ENCODE measurements around the gene SEMA3C. TPM values are rescaled to one million over a fixed set of nuclear protein-coding genes. Genes with fewer than 3 reads are reported as not detected.

The SEMA3C gene
- 10 to 100 TPM; 37.4 to 44.1 TPM for total RNA-seq
- long read RNA-seq, full-length matches to known transcripts, result 22 of 34 reads
- long read RNA-seq, partial matches to known transcripts, result 7 of 34 reads
- long read RNA-seq, other reads (novel, unspliced or antisense), result 5 of 34 reads

GRCh38 chr7:80918909-80919721 is at the start of gene SEMA3C:
SEMA3C (minus strand) TSS chr7:80919051; CDS start chr7:80916781, 2,270 bp downstream.
- intact Hi-C loops (cut with DNase I), result no loop called here
- DNase-seq (peak; percentile 91), ATAC-seq (peak; percentile 99)

GRCh38 chr7:80968606-80969005 is 49.8 kb upstream of the SEMA3C start:
- DNase-seq, result no peak
- no peak for ATAC-seq
- intact Hi-C loops (cut with DNase I), result no loop called here

- intact Hi-C loops (cut with DNase I), result no loop called here
- ATAC-seq (no peak), DNase-seq (no peak)
Measured at GRCh38 chr7:80967917-80968297, 49.1 kb upstream of the SEMA3C start.

- intact Hi-C loops (cut with DNase I), result no loop called here
- ATAC-seq, result no peak
- no peak for DNase-seq
Measured at GRCh38 chr7:80967071-80967916, 48.4 kb upstream of the SEMA3C start.

- DNase-seq, result no peak
- ATAC-seq, result no peak
- intact Hi-C loops (cut with DNase I), result no loop called here
Measured at GRCh38 chr7:80960244-80960795, 41.5 kb upstream of the SEMA3C start.

DNA sequence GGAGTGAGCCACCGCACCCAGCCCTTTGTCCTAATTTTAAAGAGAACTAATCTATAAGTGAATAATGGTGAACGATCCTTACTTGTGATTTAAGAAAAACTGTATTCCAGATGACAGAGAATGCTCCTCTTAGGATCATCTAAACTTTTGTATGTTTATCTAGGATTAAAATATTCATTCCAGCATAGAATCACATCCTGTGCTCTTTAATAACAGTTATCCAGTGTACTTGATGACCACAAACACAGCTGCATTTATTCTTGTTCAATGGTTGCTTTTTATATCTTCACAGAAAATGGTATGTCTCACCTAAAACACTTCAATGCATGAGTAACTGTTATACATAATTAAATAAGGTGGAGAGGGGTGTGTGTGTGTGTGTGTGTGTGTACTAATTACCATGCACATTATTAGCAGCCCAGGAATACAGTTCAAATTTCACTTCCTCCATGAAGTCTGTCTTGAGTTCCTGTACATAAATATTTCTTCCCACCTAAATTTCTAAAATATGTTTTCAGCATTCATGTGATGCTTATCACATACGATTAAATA is 38.5 kb upstream of the SEMA3C start:
- no peak for ATAC-seq
- intact Hi-C loops (cut with DNase I), result no loop called here
- no peak for DNase-seq

- no peak for DNase-seq
- intact Hi-C loops (cut with DNase I), result no loop called here
- no peak for ATAC-seq
Measured at GRCh38 chr7:80954191-80954590, 35.3 kb upstream of the SEMA3C start.

DNA sequence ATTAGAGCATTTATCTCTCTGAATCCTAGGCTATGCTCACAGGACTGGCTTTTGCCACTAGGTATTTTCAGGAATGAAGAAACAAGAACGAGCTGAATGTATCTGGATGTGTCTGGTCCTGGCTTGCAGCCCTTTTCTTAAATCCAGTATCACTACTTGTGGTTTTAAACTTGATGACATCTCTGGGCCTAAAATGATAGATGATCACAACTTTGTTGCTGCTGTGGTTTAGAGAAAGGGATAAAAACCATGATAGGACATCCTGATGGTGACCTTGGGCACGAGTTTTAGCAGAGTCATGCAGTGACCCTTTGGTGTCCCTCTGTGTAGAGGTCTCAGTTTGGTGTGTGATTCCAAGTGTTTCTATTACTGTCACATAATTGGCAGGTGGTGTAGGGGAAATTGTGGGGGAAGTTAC is 31.7 kb upstream of the SEMA3C start:
- peak; percentile 94 to 96 for ATAC-seq
- no peak for DNase-seq
- intact Hi-C loops (cut with DNase I), result no loop called here

- no peak for DNase-seq
- no peak for ATAC-seq
- intact Hi-C loops (cut with DNase I), result no loop called here
Measured at GRCh38 chr7:80949449-80949848, 30.6 kb upstream of the SEMA3C start.

DNA sequence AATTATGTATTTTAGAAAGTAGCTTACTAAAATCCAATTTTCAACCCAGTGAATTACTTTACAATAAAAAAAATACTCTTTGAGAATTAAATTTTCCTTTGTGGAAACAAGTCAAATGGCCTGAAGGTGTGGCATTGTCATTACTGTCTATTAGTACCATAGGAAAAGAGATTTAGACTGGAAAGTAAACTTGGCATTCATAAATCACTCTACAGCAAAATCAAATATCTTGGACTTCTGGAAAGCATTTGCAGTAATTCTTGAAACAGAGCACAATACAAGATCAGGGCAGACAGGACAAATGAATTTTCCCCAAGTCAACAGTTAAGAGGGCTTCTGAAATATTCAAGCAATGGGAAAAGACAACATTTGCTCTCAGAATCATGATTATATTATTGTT is 28.0 kb upstream of the SEMA3C start:
- intact Hi-C loops (cut with DNase I), result no loop called here
- no peak for DNase-seq
- ATAC-seq, result no peak

- intact Hi-C loops (cut with DNase I), result no loop called here
- DNase-seq (no peak), ATAC-seq (no peak)
Measured at GRCh38 chr7:80945976-80946375, 27.1 kb upstream of the SEMA3C start.

DNA sequence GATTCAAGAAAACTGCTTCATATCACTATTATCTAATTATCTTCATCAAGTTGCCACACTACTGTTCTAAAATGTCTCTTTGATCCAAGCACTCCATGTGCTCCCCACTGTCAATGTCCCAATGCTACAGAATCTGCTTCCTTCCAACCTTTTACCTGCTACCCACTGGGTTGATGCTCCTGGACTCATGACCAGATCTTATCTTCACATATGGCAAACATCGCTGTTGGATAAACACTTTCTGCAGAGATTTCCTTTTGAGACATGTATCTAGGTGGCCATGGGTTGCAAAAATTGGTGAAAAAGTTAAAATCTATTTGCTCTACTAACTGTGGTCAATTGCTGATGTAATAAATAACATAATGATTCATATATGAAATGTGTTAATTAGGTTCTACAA is 24.5 kb upstream of the SEMA3C start:
- DNase-seq, result no peak
- ATAC-seq, result no peak
- intact Hi-C loops (cut with DNase I), result no loop called here

- peak; percentile 95 to 99 for ATAC-seq
- intact Hi-C loops (cut with DNase I), result no loop called here
- DNase-seq, result peak; percentile 58
Measured at GRCh38 chr7:80942261-80943041, 23.6 kb upstream of the SEMA3C start.

- peak; percentile 13 to 64 for ATAC-seq
- DNase-seq, result no peak
- intact Hi-C loops (cut with DNase I), result no loop called here
Measured at GRCh38 chr7:80941208-80941758, 22.4 kb upstream of the SEMA3C start.

GRCh38 chr7:80940539-80941207 is 21.8 kb upstream of the SEMA3C start:
- intact Hi-C loops (cut with DNase I), result no loop called here
- DNase-seq (no peak), ATAC-seq (no peak)

DNA sequence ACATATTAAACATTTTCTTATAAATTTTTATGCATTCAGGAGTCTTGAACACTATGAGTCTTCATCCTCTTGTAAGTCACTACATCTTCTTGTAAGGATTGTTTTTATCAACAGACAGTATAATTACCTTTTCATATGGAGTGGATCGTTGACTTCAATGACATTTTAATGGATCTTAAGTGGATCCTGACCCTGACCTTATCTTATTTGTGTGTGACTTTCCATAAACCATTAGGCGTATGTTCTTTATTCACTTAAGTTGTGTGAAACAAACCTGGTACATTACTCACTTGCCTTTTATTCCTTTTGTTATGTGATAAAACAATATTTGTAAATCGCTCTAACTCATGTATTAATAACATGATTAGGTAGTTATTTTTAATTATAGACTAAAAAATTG is 18.5 kb upstream of the SEMA3C start:
- DNase-seq (no peak), ATAC-seq (no peak)
- intact Hi-C loops (cut with DNase I), result no loop called here

DNA sequence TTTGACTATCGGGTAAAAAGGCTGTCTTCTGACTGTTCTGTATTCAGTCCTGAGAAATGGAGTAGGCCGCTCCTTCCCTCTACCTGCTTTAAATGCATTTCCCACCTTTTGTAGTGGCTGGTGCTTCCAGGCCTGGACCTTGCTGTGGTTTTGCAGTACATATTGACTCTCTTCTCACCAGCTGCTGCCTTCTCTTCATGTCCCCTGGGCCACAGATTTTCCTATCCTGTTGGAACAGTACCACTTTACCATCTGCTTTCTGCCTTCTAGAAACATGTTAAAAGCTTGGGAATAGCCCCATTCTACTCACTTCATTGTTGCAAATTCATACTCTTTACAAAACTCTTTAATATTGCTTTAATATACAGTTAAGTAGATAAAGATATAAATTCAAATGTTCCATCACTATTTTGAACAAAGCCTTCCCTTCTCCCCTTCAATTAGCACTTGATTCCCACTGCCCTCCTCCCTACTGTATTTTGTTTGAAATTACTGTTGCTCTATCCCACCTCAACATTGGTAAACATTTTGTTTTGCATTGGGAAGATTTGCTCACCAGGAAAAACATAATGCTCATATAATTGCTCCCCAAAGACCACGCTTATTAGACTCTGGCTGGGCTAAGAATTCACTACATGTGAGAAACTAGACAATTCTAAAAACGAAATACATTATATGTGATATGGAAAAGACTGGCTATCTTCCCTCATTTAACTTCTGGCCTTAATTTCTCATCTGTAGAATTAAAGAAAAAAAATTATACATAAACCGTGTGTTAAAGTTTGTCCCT is 17.3 kb upstream of the SEMA3C start:
- DNase-seq, result no peak
- intact Hi-C loops (cut with DNase I), result no loop called here
- ATAC-seq, result no peak

All from left cardiac atrium (tissue), 4 donors.